K562 (cell line): ENCODE data around the gene RNF19B. TPM values are rescaled to one million over a fixed set of nuclear protein-coding genes. Genes with fewer than 3 reads are reported as not detected.
A peak's percentile ranks its signal among the peaks of the same experiment; 100 is the strongest.

Experiments used
- BRF2 ChIP-seq: IDR thresholded peaks from 3 replicates; pipeline ENCODE4 v1.6.1; 2011; ENCODE audit warnings: borderline replicate concordance, mild to moderate bottlenecking; ENCODE audit not compliant: insufficient read length, insufficient read depth
- CEBPB ChIP-seq: fragments of 450-650 bp; IDR thresholded peaks from 2 replicates; pipeline ENCODE4 v1.6.1; 2016; ENCODE audit warnings: missing genetic modification characterization, missing compliant biosample characterization
- CGGBP1 ChIP-seq: fragments of 250-450 bp; sonication (Bioruptor Pico); IDR thresholded peaks from 2 replicates; pipeline ENCODE4 v1.9.0; 2021; ENCODE audit warnings: mild to moderate bottlenecking
- NFYB ChIP-seq: IDR thresholded peaks from 2 replicates; pipeline ENCODE4 v1.6.1; 2011; ENCODE audit warnings: mild to moderate bottlenecking, moderate library complexity; ENCODE audit not compliant: insufficient read length; ENCODE audit errors: extremely low read depth
- RB1 ChIP-seq: fragments of 450-650 bp; IDR thresholded peaks from 2 replicates; pipeline ENCODE4 v1.6.1; 2017; ENCODE audit warnings: low read depth, mild to moderate bottlenecking
- TCF7L2 ChIP-seq: fragments of 150-350 bp; IDR thresholded peaks from 2 replicates; pipeline ENCODE4 v1.6.1; 2016; ENCODE audit warnings: low read depth, mild to moderate bottlenecking, low read length, moderate library complexity
- YBX1 ChIP-seq: fragments of 450-650 bp; IDR thresholded peaks from 2 replicates; pipeline ENCODE4 v1.7.1; 2016; ENCODE audit warnings: mild to moderate bottlenecking
- ZNF140 ChIP-seq: fragments of 250-450 bp; sonication (Bioruptor Pico); IDR thresholded peaks from 2 replicates; pipeline ENCODE4 v1.8.0; 2021; ENCODE audit warnings: moderate library complexity, mild to moderate bottlenecking, inconsistent platforms
- ZNF76 ChIP-seq: fragments of 250-450 bp; sonication (Bioruptor Pico); IDR thresholded peaks from 2 replicates; pipeline ENCODE4 v1.4.0; 2020; ENCODE audit warnings: mild to moderate bottlenecking, moderate library complexity, borderline replicate concordance
- ZNF764 ChIP-seq: fragments of 250-450 bp; sonication (Bioruptor Pico); IDR thresholded peaks from 2 replicates; pipeline ENCODE4 v1.4.0; 2020; ENCODE audit warnings: low read depth, mild to moderate bottlenecking, moderate library complexity
- polyA plus RNA-seq, 8 experiments: library from polyadenylated mRNA; depleted of rRNA in 4 of 8; stranded (reverse) in 5 of 8; unstranded in 3 of 8; fragments of >200 nt; fragmentation: Nextera tagmentation in 2 of 8; fragmentation: Illumina TruSeq in 1 of 8; extraction: Ambion mirVana in 2 of 8; extraction: Trizol in 1 of 8; gene quantifications; 2 replicates each; pipeline versions ENCODE4 v1.2.1 to v1.2.3, GENCODE V29; 2011 to 2014; ENCODE audit warnings: inconsistent platforms in 1 of 8, missing spikeins in 1 of 8
- total RNA-seq, 7 experiments: library from RNA; depleted of rRNA in 6 of 7; stranded (reverse); fragments of >200 nt in 6 of 7; fragmentation: Illumina TruSeq in 2 of 7; extraction: Trizol in 2 of 7; gene quantifications; 2 replicates each; pipeline versions ENCODE4 v1.2.1 to v1.2.3, GENCODE V29; 2011 to 2021; ENCODE audit warnings: low replicate concordance in 1 of 7
- TF ChIP-seq, protein P1 (sequence below): fragments of 450-650 bp; IDR thresholded peaks from 2 replicates; pipeline ENCODE4 v1.6.1; 2016; ENCODE audit warnings: missing biosample characterization, missing genetic modification characterization
- TF ChIP-seq, protein P2 (sequence below), 2 experiments: IDR thresholded peaks; 2 replicates each; pipeline ENCODE4 v1.6.1; 2011; ENCODE audit warnings: borderline replicate concordance in 1 of 2, control low read depth in 1 of 2, low read depth in 1 of 2, low read length in 1 of 2, mild to moderate bottlenecking in 1 of 2, mixed read lengths in 1 of 2, moderate library complexity in 1 of 2; ENCODE audit not compliant: insufficient read depth in 1 of 2, insufficient read length in 1 of 2, poor library complexity in 1 of 2, severe bottlenecking in 1 of 2; ENCODE audit errors: extremely low read depth in 1 of 2
- TF ChIP-seq, protein P3 (sequence below), 2 experiments: fragments of 200-800 bp in 1 of 2; sonication (Bioruptor generic) in 1 of 2; sonication (generic) in 1 of 2; formaldehyde crosslinking in 1 of 2; IDR thresholded peaks in 1 of 2; conservative IDR thresholded peaks in 1 of 2; 2 replicates each; pipeline versions ENCODE4 v1.5.0 to v1.6.1; 2016 to 2020; ENCODE audit warnings: missing compliant biosample characterization in 1 of 2, missing genetic modification characterization in 1 of 2, missing genetic modification reagents in 1 of 2

Gene RNF19B
- total and polyA plus RNA-seq, 9 of the 15 experiments (the other 6 are each of a cell fraction or from before 2014, with no cell fraction given): 2.6 to 14.9 (median 10.1) TPM

- TF ChIP-seq, protein P1, sequence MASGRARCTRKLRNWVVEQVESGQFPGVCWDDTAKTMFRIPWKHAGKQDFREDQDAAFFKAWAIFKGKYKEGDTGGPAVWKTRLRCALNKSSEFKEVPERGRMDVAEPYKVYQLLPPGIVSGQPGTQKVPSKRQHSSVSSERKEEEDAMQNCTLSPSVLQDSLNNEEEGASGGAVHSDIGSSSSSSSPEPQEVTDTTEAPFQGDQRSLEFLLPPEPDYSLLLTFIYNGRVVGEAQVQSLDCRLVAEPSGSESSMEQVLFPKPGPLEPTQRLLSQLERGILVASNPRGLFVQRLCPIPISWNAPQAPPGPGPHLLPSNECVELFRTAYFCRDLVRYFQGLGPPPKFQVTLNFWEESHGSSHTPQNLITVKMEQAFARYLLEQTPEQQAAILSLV (tag): no peak
- TF ChIP-seq, protein P2, sequence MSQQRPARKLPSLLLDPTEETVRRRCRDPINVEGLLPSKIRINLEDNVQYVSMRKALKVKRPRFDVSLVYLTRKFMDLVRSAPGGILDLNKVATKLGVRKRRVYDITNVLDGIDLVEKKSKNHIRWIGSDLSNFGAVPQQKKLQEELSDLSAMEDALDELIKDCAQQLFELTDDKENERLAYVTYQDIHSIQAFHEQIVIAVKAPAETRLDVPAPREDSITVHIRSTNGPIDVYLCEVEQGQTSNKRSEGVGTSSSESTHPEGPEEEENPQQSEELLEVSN (IDR thresholded peaks at IDR 0.05; ENCODE audit: borderline replicate concordance in 1 of 2, extremely low read depth in 1 of 2, insufficient read depth in 1 of 2, insufficient read length in 1 of 2, low read depth in 1 of 2, low read length in 1 of 2, poor library complexity in 1 of 2, severe bottlenecking in 1 of 2): peak; percentile 63 to 82
- TF ChIP-seq ZNF76 (0 out of 2 replicates have a peak, but pooled peaks have one; percentile 67), CGGBP1 (CRISPR knock-in tag) (peak; percentile 94; the same call in 1 of the 2 replicates), RB1 (peak; percentile 95), ZNF764 (CRISPR knock-in tag) (peak; percentile 96), NFYB (no peak), BRF2 (no peak), TCF7L2 (no peak), CEBPB (tag) (no peak), ZNF140 (CRISPR knock-in tag) (no peak), YBX1 (no peak)
- TF ChIP-seq, protein P3, sequence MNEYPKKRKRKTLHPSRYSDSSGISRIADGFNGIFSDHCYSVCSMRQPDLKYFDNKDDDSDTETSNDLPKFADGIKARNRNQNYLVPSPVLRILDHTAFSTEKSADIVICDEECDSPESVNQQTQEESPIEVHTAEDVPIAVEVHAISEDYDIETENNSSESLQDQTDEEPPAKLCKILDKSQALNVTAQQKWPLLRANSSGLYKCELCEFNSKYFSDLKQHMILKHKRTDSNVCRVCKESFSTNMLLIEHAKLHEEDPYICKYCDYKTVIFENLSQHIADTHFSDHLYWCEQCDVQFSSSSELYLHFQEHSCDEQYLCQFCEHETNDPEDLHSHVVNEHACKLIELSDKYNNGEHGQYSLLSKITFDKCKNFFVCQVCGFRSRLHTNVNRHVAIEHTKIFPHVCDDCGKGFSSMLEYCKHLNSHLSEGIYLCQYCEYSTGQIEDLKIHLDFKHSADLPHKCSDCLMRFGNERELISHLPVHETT (CRISPR knock-in tag; conservative IDR thresholded peaks at IDR 0.05 in 1 of 2, IDR thresholded peaks at IDR 0.05 in 1 of 2): peak in 1 of 2 experiments; percentile 77; a peak in 2 of 4 replicates
Observed at GRCh38 chr1:32964461-32965250, at the start of gene RNF19B (continued).
